ENCODE results near the gene DDX1. TPM values are rescaled to one million over a fixed set of nuclear protein-coding genes. Genes with fewer than 3 reads are reported as not detected.

The DDX1 gene
- total RNA-seq, 1 donor from 2014 or later, result 100 TPM

GRCh38 chr2:15615301-15615920 lies 23.7 kb downstream of the DDX1 start:
- Mint-ChIP-seq H3K27me3 (ENCODE audit: unreplicated experiment) (peaks cover 2% of the 10 kb centered on the region), H3K9me3 (ENCODE audit: unreplicated experiment) (no peaks in the 10 kb centered on the region), H3K4me3 (ENCODE audit: unreplicated experiment) (no peak overlapping the region), H3K27ac (ENCODE audit: unreplicated experiment) (no peak overlapping the region), H3K4me1 (ENCODE audit: unreplicated experiment) (no peaks in the 10 kb centered on the region), H3K36me3 (ENCODE audit: low read depth, unreplicated experiment) (peaks cover 25% of the 10 kb centered on the region)
- TF ChIP-seq CTCF (IDR thresholded peaks at IDR 0.05; ENCODE audit: unreplicated experiment), result no peak
- no peak for DNase-seq (ENCODE audit: low spot score)

- H3K4me1 Mint-ChIP-seq (ENCODE audit: unreplicated experiment), result no peaks in the 10 kb centered on the region
- peaks cover 25% of the 10 kb centered on the region for H3K36me3 Mint-ChIP-seq (ENCODE audit: low read depth, unreplicated experiment)
- no peaks in the 10 kb centered on the region for H3K9me3 Mint-ChIP-seq (ENCODE audit: unreplicated experiment)
- no peak overlapping the region for H3K4me3 Mint-ChIP-seq (ENCODE audit: unreplicated experiment)
- DNase-seq (ENCODE audit: low spot score), result no peak
- no peak overlapping the region for H3K27ac Mint-ChIP-seq (ENCODE audit: unreplicated experiment)
- no peak for TF ChIP-seq CTCF (IDR thresholded peaks at IDR 0.05; ENCODE audit: unreplicated experiment)
- peaks cover 2% of the 10 kb centered on the region for H3K27me3 Mint-ChIP-seq (ENCODE audit: unreplicated experiment)
Measured at GRCh38 chr2:15616429-15616828, 24.8 kb downstream of the DDX1 start.

- Mint-ChIP-seq H3K9me3 (ENCODE audit: unreplicated experiment) (no peaks in the 10 kb centered on the region), H3K4me3 (ENCODE audit: unreplicated experiment) (no peak overlapping the region), H3K36me3 (ENCODE audit: low read depth, unreplicated experiment) (peaks cover 25% of the 10 kb centered on the region), H3K4me1 (ENCODE audit: unreplicated experiment) (no peaks in the 10 kb centered on the region), H3K27ac (ENCODE audit: unreplicated experiment) (no peak overlapping the region), H3K27me3 (ENCODE audit: unreplicated experiment) (peaks cover 2% of the 10 kb centered on the region)
- TF ChIP-seq CTCF (IDR thresholded peaks at IDR 0.05; ENCODE audit: unreplicated experiment), result no peak
- DNase-seq (ENCODE audit: low spot score), result no peak
Measured at GRCh38 chr2:15616850-15617777, 25.4 kb downstream of the DDX1 start.

- no peak for DNase-seq (ENCODE audit: low spot score)
- H3K4me1 Mint-ChIP-seq (ENCODE audit: unreplicated experiment), result no peaks in the 10 kb centered on the region
- H3K9me3 Mint-ChIP-seq (ENCODE audit: unreplicated experiment), result no peaks in the 10 kb centered on the region
- H3K36me3 Mint-ChIP-seq (ENCODE audit: low read depth, unreplicated experiment), result peaks cover 26% of the 10 kb centered on the region
- H3K27ac Mint-ChIP-seq (ENCODE audit: unreplicated experiment), result no peak overlapping the region
- no peak overlapping the region for H3K4me3 Mint-ChIP-seq (ENCODE audit: unreplicated experiment)
- peaks cover 2% of the 10 kb centered on the region for H3K27me3 Mint-ChIP-seq (ENCODE audit: unreplicated experiment)
- TF ChIP-seq CTCF (IDR thresholded peaks at IDR 0.05; ENCODE audit: unreplicated experiment), result no peak
Measured at GRCh38 chr2:15617778-15618448, 26.2 kb downstream of the DDX1 start.
